Bronchial smooth muscle cell (primary cell): ENCODE measurements around the gene SYT15B. TPM values are rescaled to one million over a fixed set of nuclear protein-coding genes. Genes with fewer than 3 reads are reported as not detected.

Experiments
- total RNA-seq: library from RNA; depleted of rRNA; stranded (reverse); fragments of >200 nt; gene quantifications from 2 replicates; pipeline ENCODE4 v1.2.1, GENCODE V29; 2014

SYT15B gene
- not detected in 2 replicates for total RNA-seq

GRCh38 chr10:47763554-47764175 lies at the start of gene SYT15B:
Gene SYT15B, minus strand, starts transcription at chr10:47763592. Its CDS starts 952 bp downstream, at chr10:47762640.

Other genes with a start within 250 kb of the SYT15B start
- 2.7 and 4.1 TPM in 2 replicates for gene AGAP9, start 240.0 kb downstream of the SYT15B start, total RNA-seq
- not detected in 2 replicates for gene NPY4R2, start 155.1 kb upstream of the SYT15B start, total RNA-seq
- gene FAM25C, start 236.2 kb upstream of the SYT15B start, total RNA-seq, result not detected in 2 replicates